NB4 (cell line): ENCODE measurements around the gene IGFL3.
"Not testable (repeated sequence)": the region's sequence is repeated elsewhere in the genome, so short reads cannot be mapped to it uniquely, and the experiment has no call there.

Experiments used
- DNase-seq: peaks from one replicate; pipeline ENCODE4 v3.0.0; 2010; ENCODE audit warnings: low read depth
- H3K4me3 ChIP-seq: one replicate; pipeline ENCODE4 v1.5.1; 2011; ENCODE audit warnings: mild to moderate bottlenecking, low read depth, low read length, moderate library complexity
- MAX ChIP-seq: IDR thresholded peaks from 2 replicates; pipeline ENCODE4 v1.6.1; 2011; ENCODE audit warnings: low read depth, low read length
- MYC ChIP-seq: IDR thresholded peaks from 2 replicates; pipeline ENCODE4 v1.6.1; 2011; ENCODE audit warnings: low read depth, low read length
- POLR2A ChIP-seq: IDR thresholded peaks from 2 replicates; pipeline ENCODE4 v1.6.1; 2011; ENCODE audit warnings: mild to moderate bottlenecking; ENCODE audit not compliant: insufficient read length; ENCODE audit errors: extremely low read depth
- TF ChIP-seq, protein P1 (sequence below): IDR thresholded peaks from one replicate; pipeline ENCODE4 v1.5.1; 2012; ENCODE audit warnings: low read depth, low read length

Gene IGFL3

DNA sequence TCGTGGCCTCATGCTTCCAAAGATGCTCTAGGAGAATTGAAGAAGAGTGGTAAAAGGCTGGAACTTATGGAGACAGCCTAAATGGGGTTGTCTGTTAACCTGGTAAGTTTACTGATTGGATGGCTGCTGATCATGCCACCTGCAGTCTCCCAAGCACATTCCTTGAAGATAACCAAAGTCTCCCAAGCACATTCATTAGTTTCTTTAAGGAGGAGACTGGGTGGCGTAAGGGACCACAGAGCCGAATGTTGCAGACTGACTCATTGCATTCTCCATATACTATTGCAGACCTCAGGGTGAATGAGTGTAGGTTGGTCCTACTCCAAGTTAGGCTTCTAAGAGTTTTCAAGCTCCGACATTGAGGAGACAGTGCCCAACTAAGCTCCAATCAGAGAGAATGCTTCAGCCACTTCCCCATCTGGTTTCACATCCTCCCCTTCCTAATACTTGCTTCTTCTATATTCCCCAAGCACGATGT, at the start of gene IGFL3:
Gene IGFL3, minus strand, starts transcription at position 51 of the 478 bp plus-strand sequence. Its CDS starts 39 bp downstream, at position 12.
- DNase-seq: peak; percentile 18
- no peak within 1 kb of the TSS for H3K4me3 ChIP-seq
- TF ChIP-seq POLR2A (no peak), MAX (no peak), MYC (no peak)
- TF ChIP-seq, protein P1, sequence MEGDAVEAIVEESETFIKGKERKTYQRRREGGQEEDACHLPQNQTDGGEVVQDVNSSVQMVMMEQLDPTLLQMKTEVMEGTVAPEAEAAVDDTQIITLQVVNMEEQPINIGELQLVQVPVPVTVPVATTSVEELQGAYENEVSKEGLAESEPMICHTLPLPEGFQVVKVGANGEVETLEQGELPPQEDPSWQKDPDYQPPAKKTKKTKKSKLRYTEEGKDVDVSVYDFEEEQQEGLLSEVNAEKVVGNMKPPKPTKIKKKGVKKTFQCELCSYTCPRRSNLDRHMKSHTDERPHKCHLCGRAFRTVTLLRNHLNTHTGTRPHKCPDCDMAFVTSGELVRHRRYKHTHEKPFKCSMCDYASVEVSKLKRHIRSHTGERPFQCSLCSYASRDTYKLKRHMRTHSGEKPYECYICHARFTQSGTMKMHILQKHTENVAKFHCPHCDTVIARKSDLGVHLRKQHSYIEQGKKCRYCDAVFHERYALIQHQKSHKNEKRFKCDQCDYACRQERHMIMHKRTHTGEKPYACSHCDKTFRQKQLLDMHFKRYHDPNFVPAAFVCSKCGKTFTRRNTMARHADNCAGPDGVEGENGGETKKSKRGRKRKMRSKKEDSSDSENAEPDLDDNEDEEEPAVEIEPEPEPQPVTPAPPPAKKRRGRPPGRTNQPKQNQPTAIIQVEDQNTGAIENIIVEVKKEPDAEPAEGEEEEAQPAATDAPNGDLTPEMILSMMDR: no peak

GRCh38 chr19:46173886-46174480, 49.5 kb upstream of the IGFL3 start:
- TF ChIP-seq, protein P1: peak; percentile 23
- no peak for TF ChIP-seq MAX
- peak; percentile 51 for DNase-seq
- no peak overlapping the region for H3K4me3 ChIP-seq

DNA sequence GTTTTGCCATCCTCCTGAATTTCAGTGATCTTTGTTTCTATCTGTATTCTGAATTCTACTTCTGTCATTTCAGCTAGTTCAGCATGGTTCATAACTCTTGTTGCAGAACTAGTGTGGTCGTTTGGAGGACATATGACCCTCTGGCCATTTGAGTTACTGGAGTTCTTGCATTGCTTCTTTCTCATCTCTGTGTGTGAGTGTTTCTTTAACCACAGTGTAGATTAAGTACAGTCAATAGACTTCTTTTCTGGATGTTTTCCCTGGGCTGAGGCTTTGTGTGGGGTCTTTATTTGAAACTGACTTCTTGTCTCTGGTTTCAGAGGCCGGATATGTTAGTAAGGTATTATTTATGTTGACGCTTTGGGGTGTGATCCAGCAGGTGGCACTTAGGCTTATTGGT, 38.2 kb upstream of the IGFL3 start:
- TF ChIP-seq MAX (no peak), POLR2A (no peak), MYC (no peak)
- TF ChIP-seq, protein P1: no peak
- DNase-seq: no peak
- H3K4me3 ChIP-seq: no peak overlapping the region

DNA sequence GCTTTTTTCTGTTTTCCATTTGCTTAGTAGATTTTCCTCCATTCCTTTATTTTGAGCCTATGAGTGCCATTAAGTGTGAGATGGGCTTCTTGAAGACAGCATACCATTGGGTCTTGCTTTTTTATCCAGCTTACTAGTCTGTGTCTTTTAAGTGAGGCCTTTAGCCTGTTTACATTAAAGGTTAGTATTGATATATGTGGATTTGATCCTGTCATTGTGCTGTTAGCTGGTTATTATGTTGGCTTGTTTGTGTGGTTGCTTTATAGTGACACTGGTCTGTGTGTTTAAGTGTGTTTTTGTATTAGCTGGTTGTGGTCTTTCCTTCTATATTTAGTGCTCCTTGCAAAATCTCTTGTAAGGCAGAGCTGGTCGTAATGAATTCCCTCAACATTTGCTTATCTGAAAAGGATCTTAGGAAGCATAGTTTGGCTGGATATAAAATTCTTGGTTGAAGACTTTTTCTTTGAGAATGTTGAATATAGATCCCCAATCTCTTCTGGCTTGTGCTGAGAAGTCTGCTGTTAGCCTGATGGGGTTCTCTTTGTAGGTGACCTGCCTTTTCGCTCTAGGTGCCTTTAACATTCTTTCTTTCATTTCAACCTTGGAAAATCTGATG, 37.3 kb upstream of the IGFL3 start:
- not testable (repeated sequence) for H3K4me3 ChIP-seq, DNase-seq

DNA sequence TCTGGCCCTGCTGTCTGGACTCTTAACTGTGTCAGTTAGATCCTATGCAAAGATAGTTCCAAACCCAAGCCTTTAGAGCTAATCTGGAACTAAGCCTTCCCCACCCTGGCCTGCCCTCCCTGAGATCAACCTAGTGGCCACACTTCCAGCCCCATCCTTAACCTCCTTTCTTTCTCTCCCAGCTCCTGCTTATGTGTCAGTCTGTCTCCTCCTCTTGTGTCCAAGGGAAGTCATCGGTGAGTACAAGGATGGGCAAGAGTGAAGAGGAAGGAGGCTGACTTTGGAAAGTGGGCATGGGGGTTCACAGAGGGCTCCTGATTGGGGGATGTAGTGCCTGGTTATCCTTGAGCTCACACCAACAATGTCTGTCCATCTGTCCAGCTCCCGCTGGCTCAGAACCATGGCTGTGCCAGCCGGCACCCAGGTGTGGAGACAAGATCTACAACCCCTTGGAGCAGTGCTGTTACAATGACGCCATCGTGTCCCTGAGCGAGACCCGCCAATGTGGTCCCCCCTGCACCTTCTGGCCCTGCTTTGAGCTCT, 35.8 kb upstream of the IGFL3 start:
- TF ChIP-seq, protein P1: no peak
- no peak for TF ChIP-seq POLR2A
- no peak for TF ChIP-seq MYC
- TF ChIP-seq MAX: no peak
- no peak for DNase-seq
- H3K4me3 ChIP-seq: no peak overlapping the region

- H3K4me3 ChIP-seq: no peak overlapping the region
- DNase-seq: no peak
- no peak for TF ChIP-seq MYC
Measured at GRCh38 chr19:46159418-46160232, 35.1 kb upstream of the IGFL3 start.
